Posterior vena cava (tissue), 2 donors: ENCODE measurements around the gene VANGL1. TPM values are rescaled to one million over a fixed set of nuclear protein-coding genes. Genes with fewer than 3 reads are reported as not detected.
"Not testable (repeated sequence)": the region's sequence is repeated elsewhere in the genome, so short reads cannot be mapped to it uniquely, and the experiment has no call there.

Experiments used
- DNase-seq: peaks from one replicate; pipeline ENCODE4 v3.0.0-alpha.2; 2020; ENCODE audit warnings: low spot score
- intact Hi-C, 2 donors: fragments of 100-400 bp; cut with DNase I; formaldehyde crosslinking; loops; one replicate each; pipeline versions ENCODE4 v1.14.1 to v1.14.2; 2022 to 2023
- long read RNA-seq, 2 donors: library from polyadenylated mRNA; unstranded; transcript quantifications; one replicate each; pipeline ENCODE4 v2.0.0, GENCODE V29; 2020 to 2021
- total RNA-seq, 2 donors: library from RNA; stranded (reverse); fragmentation: NEBNext Ultra II Directional; extraction: Animal tissue kit (Norgen Biotek cat#: 25700); gene quantifications; one replicate each; pipeline ENCODE4 v1.2.1, GENCODE V29; 2021
- donor health status: DM: yes; HTN: yes; CAD: no.
- donor health status: DM: yes; HTN: yes; CAD: no.

VANGL1 gene
- 10 to 100 TPM; 13.5 to 16.3 TPM for total RNA-seq
- long read RNA-seq, donor 1, full-length matches to known transcripts, result 5 of 8 reads
- long read RNA-seq, donor 1, partial matches to known transcripts, result 1 of 8 reads
- long read RNA-seq, donor 1, other reads (novel, unspliced or antisense), result 2 of 8 reads
- long read RNA-seq, donor 2, full-length matches to known transcripts, result 63 of 75 reads
- long read RNA-seq, donor 2, partial matches to known transcripts, result 3 of 75 reads
- long read RNA-seq, donor 2, other reads (novel, unspliced or antisense), result 9 of 75 reads

DNA sequence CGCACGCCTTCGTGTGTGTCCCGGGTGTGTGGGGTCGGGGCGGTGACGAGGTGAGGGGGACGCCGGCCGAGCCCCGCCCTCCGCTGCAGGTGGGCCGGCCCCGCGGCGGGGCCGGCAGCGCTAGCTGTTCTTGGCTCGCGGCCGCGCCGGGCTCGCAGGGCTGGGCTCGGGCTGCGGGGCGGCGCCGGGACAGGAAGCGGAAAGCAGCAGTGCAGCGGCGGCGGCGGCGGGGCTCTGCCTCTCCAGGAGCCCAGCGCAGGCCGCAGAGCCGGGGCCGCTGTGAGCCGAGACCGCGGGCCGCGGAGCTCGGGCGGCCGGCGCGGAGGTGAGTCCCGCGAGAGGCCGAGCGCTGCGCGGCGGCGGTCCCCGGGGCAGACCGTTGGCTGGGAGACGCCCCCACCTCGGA, at the start of gene VANGL1:
VANGL1 (plus strand) TSS at position 209 of the 406 bp plus-strand sequence. CDS start 9,444 bp downstream, outside the sequence.
- intact Hi-C loops, result loop anchor here in 1 of 2 donors (10.0 kb wide), 1 partner anchor 493 kb away; no protein-coding TSS in a partner anchor
- peak; percentile 89 for DNase-seq

GRCh38 chr1:115592264-115592663, 49.5 kb upstream of the VANGL1 start:
- intact Hi-C loops, result loop anchor here in 1 of 2 donors (5.0 to 10.0 kb wide), 2 partner anchors 450 to 617 kb away; no protein-coding TSS in a partner anchor
- no peak for DNase-seq

DNA sequence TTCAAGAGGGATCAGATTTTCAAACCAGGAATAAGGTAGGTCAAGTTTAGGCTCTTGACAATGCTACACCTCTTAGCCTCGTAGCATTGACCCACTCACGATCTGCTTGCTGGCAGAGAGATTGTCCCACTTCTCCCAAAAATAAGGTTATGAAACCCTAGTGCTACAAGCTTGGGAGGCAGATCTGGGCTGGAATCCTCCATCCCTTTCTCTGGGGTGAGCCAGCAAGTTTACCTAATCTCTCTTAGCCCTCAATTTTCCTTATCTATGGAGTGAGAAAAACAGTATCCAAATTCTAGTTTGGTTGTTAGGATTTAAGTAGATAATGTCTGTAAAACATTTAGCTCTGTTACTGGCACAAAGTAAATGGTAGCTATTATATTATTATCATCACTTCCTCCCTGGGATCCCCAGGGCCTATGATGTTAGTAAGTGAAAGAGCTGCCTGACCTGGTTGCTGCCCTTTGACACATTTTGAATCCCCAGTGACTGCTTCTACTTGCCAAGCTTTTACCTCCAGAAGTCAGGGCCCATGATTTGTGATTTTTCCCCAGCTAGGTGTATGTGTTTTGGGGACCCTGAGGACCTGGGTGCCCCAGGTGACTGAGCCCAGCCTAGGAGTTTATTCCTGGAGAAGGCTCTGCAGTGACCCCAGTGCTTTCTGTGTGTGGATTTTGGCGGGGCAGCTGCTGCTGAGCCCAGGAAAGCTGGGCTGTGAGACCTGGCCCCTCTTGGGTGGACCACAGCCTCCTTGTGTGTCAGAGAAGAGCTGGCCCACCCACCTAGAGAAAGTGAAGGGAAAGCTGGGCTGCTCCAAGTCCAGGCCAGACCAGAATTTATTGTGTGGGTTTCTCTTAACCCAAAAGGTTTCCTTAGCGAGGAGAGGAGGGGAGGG, 48.2 kb upstream of the VANGL1 start:
- intact Hi-C loops, result loop anchor here in 1 of 2 donors (5.0 to 10.0 kb wide), 2 partner anchors 451 to 619 kb away; no protein-coding TSS in a partner anchor
- DNase-seq, result no peak

GRCh38 chr1:115594600-115594999, 47.2 kb upstream of the VANGL1 start:
- DNase-seq, result no peak
- intact Hi-C loops, result loop anchor here in 1 of 2 donors (5.0 to 10.0 kb wide), 2 partner anchors 452 to 620 kb away; no protein-coding TSS in a partner anchor

- peak; percentile 95 for DNase-seq
- intact Hi-C loops, result loop anchor here (2.0 to 10.0 kb wide), 2 partner anchors 455 to 621 kb away; no protein-coding TSS in a partner anchor
Observed at GRCh38 chr1:115595279-115596079, 46.3 kb upstream of the VANGL1 start.

- intact Hi-C loops, result loop anchor here (2.0 to 10.0 kb wide), 2 partner anchors 455 to 621 kb away; no protein-coding TSS in a partner anchor
- no peak for DNase-seq
Observed at GRCh38 chr1:115596080-115596780, 45.5 kb upstream of the VANGL1 start.

DNA sequence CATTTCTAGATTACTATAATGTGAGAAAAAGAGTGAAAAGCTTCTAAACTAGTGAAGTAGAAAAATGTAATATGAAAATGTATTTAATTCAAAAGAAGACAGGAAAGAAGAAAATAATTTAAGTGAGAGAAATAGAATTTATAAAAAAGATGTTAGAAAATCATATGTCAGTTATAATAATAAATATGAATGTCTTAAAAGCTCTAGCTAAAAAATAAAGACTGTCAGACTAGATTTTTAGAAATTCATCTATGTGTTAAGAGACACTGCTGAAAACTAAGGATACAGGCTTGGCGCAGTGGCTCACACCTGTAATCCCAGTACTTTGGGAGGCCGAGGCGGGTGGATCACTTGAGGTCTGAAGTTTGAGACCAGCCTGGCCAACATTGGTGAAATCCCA, 37.3 kb upstream of the VANGL1 start:
- DNase-seq, result no peak
- intact Hi-C loops, result no loop called here

DNA sequence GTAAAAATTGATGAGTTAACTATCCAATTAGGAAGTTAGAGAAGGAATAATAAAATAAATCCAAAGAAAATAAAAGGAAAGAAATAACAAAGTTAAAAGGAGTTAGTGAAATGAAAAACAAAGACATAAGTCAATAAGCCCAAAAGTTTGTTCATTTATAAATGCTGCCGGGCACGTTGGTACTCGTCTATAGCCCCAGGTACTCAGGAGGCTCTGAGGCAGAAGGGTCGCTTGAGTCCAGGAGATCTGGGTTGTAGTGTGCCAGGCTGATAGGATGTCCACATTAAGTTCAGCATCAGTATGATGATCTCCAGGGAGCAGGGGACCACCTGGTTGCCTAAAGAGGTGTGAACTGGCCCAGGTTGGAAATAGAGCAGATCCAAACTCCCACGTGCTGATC, 35.5 kb upstream of the VANGL1 start:
- DNase-seq, result no peak
- intact Hi-C loops, result loop anchor here in 1 of 2 donors (5.0 kb wide), 2 partner anchors 96 to 166 kb away; no protein-coding TSS in a partner anchor

GRCh38 chr1:115609021-115609420, 32.7 kb upstream of the VANGL1 start:
- DNase-seq, result no peak
- intact Hi-C loops, result loop anchor here in 1 of 2 donors (5.0 kb wide), 2 partner anchors 93 to 163 kb away; no protein-coding TSS in a partner anchor

GRCh38 chr1:115613767-115614166, 28.0 kb upstream of the VANGL1 start:
- no peak for DNase-seq
- intact Hi-C loops, result no loop called here

DNA sequence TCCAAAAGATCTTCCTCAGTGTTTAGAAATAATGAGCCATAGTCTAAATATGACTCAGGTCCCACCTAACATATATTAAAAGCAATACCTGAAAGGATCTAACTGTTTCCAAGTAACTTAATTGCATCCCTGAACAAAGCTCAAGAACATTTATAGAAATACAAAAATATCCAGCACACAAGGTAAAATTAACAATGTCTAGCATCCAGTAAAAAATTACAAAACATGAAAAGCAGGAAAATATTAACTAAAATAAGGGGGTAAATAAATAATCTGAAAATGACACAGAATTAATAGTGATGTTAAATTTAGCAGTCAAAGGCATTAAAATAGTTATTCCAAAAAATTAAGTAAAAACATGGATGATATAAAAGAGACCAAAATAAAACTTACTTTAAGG, 21.3 kb upstream of the VANGL1 start:
- DNase-seq, result no peak
- intact Hi-C loops, result no loop called here

GRCh38 chr1:115620950-115621349, 20.8 kb upstream of the VANGL1 start:
- intact Hi-C loops, result no loop called here
- no peak for DNase-seq

DNA sequence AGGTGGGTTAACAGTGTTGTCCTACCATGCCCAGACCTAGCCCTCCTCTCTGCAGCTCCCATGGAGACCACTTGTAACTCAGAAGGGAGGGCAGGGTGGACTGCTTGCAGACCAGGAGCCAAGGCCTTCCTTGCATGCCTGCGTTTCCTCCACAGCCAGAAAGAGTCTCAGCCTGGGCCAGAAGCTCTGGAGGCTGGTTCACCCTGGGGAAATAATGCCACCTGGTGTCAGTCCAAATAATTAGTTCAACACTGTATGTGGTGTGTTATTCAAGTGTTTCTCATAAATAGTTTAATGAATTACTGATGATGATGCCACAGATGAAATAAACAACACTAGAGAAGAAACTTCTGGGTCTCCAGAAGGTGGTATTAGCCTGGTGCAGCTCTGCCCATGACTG, 16.9 kb upstream of the VANGL1 start:
- no peak for DNase-seq
- intact Hi-C loops, result no loop called here

DNA sequence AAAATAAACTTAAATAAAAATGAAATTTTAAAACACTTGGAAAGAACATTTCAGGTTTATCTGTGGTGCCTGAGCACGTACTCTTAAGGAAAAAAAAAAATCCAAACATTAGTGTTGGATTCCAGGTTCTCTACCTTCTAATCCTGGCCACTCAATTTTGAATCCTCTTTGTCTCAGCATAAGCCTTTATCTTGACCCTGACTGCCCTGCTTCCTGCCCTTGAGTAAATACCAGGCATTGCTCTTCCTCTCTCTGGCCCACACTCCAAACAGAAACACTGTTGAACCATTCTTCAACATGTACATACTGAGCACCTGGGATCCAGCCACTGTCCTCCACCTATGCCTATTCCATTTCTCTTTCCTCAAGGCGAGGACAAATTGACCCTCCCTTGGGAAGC, 11.4 kb upstream of the VANGL1 start:
- intact Hi-C loops, result no loop called here
- no peak for DNase-seq

DNA sequence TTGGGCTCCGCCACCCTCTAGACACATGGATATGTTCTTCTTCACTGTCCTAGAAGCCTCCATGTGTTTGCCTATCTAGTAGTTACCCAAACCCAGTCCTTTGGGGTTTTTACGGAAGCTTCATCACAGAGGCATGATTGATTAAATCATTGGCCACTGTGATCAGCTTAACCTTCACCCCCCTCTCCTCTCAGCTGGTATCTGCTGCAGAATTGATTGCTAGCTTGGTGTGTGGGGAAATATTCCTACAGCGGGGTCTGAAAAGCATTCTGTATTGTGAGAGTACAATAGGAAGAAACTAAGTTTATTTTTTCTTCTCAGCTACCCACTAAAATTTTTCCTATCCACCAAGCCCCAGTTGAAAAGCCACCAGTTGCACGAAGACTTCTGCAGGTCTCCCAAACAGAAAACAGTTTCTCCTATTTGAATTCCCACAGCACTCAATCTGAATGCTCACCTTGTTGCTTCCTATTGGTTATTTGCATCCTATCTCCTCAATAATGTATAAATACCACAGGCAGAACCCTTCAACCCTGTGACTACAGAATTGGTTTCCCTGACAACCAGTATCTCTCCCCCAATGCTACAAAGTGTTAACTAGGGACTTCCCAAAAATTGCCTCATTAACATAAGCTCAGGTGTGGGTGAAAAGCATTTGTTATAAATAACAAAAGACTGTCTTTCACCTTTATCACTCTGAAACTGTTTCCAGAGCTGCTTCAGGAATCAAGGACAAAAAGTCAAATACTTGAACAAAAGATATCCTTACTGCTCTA, 9.3 kb upstream of the VANGL1 start:
- DNase-seq, result no peak
- intact Hi-C loops, result no loop called here

GRCh38 chr1:115633606-115634005, 8.2 kb upstream of the VANGL1 start:
- intact Hi-C loops, DNase-seq: not testable (repeated sequence)

DNA sequence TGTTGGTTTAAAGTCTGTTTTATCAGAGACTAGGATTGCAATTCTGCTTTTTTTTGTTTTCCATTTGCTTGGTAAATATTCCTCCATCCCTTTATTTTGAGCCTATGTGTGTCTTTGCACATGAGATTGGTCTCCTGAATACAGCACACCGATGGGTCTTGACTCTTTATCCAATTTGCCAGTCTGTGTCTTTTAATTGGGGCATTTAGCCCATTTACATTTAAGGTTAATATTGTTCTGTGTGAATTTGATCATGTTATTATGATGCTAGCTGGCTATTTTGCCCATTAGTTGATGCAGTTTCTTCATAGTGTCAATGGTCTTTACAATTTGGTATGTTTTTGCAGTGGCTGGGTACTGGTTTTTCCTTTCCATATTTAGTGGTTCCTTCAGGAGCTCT, 4.5 kb upstream of the VANGL1 start:
- intact Hi-C loops, DNase-seq: not testable (repeated sequence)

DNA sequence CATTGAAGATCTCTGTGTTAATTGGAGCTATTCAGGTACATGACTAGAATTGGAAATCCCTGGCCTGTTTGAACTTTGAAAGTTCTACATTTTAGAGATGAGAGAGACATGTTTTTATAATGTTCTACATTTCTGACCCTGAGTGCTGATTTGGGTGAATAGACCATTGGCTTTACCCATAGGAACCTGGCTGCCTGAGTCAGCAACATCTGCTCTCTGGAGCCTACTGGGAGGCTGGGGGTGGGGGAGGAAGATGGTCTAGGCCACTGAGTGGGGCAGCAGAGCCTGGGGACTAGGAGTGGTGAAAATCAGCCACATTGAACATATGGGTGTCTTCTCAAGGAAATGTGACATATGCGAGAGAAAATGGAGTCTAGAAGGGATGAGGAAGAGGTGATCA, 1.4 kb upstream of the VANGL1 start:
- intact Hi-C loops, result loop anchor here in 1 of 2 donors (10.0 kb wide), 1 partner anchor 494 kb away; no protein-coding TSS in a partner anchor
- DNase-seq, result no peak
